ENCODE data around the gene ST6GALNAC2. TPM values are rescaled to one million over a fixed set of nuclear protein-coding genes. Genes with fewer than 3 reads are reported as not detected.

The ST6GALNAC2 gene
- total and polyA plus RNA-seq, 4 experiments from 2014 or later = 0.95 to 3.6 (median 2.9) TPM

DNA sequence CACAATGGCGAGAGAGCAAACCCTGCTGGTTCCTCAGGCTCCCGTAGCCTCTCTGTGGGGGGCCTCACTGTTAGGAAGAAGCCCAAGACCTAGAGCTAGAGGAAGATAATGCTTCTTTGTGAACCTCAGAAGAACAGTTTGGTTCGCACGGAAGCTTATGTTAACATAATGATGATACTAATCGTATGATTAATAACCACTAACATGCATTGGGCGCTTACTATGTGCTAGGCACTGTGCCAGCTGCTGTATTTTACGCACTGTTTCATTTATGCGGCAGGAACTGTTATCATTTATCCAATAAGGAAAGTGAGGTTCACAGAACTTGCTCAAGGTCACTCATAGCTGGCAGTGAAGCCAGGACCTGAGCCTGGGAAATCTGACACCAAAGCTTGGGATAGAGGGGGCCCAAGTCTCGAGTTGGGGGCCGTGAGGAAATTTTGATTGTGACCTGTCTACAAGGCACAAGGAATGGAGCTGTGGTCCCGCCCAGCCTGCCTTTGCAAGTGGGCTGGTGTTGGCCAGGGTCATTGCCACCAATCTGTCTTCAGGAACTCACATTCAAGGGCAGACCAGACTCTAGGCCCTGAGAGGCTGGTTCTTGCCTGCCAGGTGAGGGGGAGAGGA, 39.0 kb downstream of the ST6GALNAC2 start:
- Mint-ChIP-seq H3K4me3 (no peak overlapping the region), H3K27me3 (peaks cover 9 to 12% of the 10 kb centered on the region in 2 donors), H3K9me3 (no peaks in the 10 kb centered on the region), H3K4me1 (peaks cover 0 to 2% (median 0%) of the 10 kb centered on the region in 4 donors), H3K27ac (peak overlapping the region in 4 of 7 donors; percentile 4 to 38 (median 15)), H3K36me3 (no peaks in the 10 kb centered on the region)
- DNase-seq = peak in 1 of 5 donors; percentile 7
- ChIA-PET POLR2A (ENCODE audit: partially characterized antibody) (interaction anchor here (0.5 to 2.6 kb wide), 6 partner anchors 11 to 76 kb away, joined by 3 to 18 read pairs (median 5); no protein-coding TSS in a partner anchor), CTCF (ENCODE audit: partially characterized antibody) (interaction anchor here (0.8 to 3.5 kb wide), 21 partner anchors 10 to 168 kb away, joined by 3 to 80 read pairs (median 5); partner anchors contain the start of genes AANAT and ST6GALNAC2)
- Histone ChIP-seq H3K36me3 (ENCODE audit: insufficient read depth, low read length) (no peaks in the 10 kb centered on the region), H3K9me3 (ENCODE audit: control insufficient read depth in 1 of 2, low read length in 2 of 2) (no peaks in the 10 kb centered on the region), H3K4me3 (ENCODE audit: low read length in 2 of 2) (no peak overlapping the region), H3K4me1 (ENCODE audit: insufficient read depth, low read length) (peaks cover 7% of the 10 kb centered on the region), H3K27me3 (ENCODE audit: insufficient read depth, low read length) (no peaks in the 10 kb centered on the region), H3K27ac (ENCODE audit: low read depth, low read length) (no peak overlapping the region)
- intact Hi-C loops (cut with micrococcal nuclease) = loop anchor here (1.0 kb wide), 3 partner anchors 23 to 138 kb away; no protein-coding TSS in a partner anchor

DNA sequence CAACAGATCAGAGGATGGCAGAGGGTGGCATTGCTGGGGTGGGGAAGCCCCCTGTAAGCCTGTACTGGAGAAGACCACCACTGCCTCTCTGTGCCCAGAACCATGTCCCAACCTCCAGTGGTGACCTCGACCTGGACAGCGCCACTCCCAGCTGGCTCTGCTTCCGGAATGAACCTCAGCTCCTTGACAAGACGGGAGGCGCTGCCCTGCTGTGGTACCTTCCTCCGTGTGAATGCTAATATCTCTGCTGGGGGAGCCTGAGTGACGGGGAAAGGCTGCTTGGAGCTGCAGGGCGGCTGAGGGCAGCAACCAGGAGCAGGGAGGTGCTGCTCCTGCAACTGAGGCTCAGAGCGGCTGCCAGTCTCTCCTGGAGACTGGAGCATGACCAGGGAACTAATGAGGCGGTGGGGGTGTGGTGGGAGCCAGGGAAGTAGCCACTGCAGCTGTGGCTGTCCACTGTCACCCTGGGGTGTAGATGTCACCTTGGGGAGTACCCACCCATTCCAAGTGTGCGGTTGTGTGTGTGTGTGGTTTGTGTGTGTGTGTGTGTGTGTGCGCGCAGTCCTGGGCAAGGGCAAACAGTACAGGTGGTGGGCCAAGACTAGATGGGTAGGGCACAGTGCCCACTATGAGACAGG, 39.6 kb downstream of the ST6GALNAC2 start:
- Mint-ChIP-seq H3K4me1 (peaks cover 0 to 2% (median 0%) of the 10 kb centered on the region in 4 donors), H3K36me3 (no peaks in the 10 kb centered on the region), H3K27me3 (peaks cover 10 to 13% of the 10 kb centered on the region in 2 donors), H3K9me3 (no peaks in the 10 kb centered on the region), H3K4me3 (no peak overlapping the region), H3K27ac (no peak overlapping the region)
- ChIA-PET CTCF (ENCODE audit: partially characterized antibody) (interaction anchor here (0.8 to 3.5 kb wide), 24 partner anchors 10 to 168 kb away, joined by 3 to 80 read pairs (median 5); partner anchors contain the start of genes AANAT and ST6GALNAC2), POLR2A (ENCODE audit: partially characterized antibody) (interaction anchor here (0.7 to 2.6 kb wide), 5 partner anchors 11 to 29 kb away, joined by 3 to 18 read pairs (median 6); no protein-coding TSS in a partner anchor)
- Histone ChIP-seq H3K9me3 (ENCODE audit: control insufficient read depth in 1 of 2, low read length in 2 of 2) (no peaks in the 10 kb centered on the region), H3K4me3 (ENCODE audit: low read length in 2 of 2) (no peak overlapping the region), H3K36me3 (ENCODE audit: insufficient read depth, low read length) (no peaks in the 10 kb centered on the region), H3K4me1 (ENCODE audit: insufficient read depth, low read length) (peaks cover 7% of the 10 kb centered on the region), H3K27me3 (ENCODE audit: insufficient read depth, low read length) (no peaks in the 10 kb centered on the region), H3K27ac (ENCODE audit: low read depth, low read length) (no peak overlapping the region)
- DNase-seq = peak in 1 of 5 donors; percentile 28
- intact Hi-C loops (cut with micrococcal nuclease) = no loop called here

DNA sequence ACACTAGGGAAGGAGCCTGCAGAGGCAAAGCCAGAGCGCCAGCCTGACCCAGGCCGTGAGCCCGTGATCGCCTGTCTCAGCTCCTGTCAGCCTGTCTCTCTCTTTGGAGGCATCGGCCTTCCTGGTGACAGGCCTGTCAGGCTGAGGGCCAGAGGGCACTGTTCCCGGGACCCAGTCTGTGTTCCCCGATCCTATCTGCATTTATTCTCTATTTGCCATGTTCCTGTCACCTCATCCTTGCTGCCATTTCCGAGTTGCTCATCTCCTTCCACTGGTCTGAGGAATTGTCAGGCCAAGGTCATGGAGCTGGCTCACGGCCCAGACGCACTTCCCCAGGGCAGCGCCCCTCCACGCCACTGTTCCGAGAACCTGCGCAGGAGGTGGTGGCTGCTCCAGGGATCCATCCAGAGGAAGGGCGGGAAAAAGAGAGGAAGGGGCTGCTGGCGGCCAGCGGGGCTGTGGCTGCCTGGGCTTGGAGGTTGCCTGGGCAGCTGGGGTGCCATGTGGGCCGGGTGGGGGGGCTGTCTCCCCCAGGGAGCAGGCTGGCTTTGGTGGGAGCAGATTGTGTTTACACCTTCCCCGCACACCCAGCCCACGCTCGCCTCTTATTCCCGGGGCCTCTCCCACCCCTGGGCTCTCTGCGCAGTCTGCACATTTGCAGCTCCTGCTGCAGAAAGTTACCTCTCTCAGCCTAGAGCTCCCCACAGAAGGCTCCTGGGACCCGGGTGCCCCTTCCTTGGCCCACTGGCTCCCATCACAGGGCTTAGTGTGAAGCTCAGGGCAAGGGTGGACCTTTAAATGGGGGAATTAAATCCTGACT, 40.9 kb downstream of the ST6GALNAC2 start:
- peak in 1 of 5 donors; percentile 11 for DNase-seq
- Histone ChIP-seq H3K4me3 (ENCODE audit: low read length in 2 of 2) (no peak overlapping the region), H3K36me3 (ENCODE audit: insufficient read depth, low read length) (no peaks in the 10 kb centered on the region), H3K27me3 (ENCODE audit: insufficient read depth, low read length) (peaks cover under 1% of the 10 kb centered on the region), H3K27ac (ENCODE audit: low read depth, low read length) (no peak overlapping the region), H3K4me1 (ENCODE audit: insufficient read depth, low read length) (peaks cover 7% of the 10 kb centered on the region), H3K9me3 (ENCODE audit: control insufficient read depth in 1 of 2, low read length in 2 of 2) (no peaks in the 10 kb centered on the region)
- Mint-ChIP-seq H3K27me3 (peaks cover 12 to 18% of the 10 kb centered on the region in 2 donors), H3K9me3 (no peaks in the 10 kb centered on the region), H3K36me3 (no peaks in the 10 kb centered on the region), H3K4me3 (no peak overlapping the region), H3K27ac (no peak overlapping the region), H3K4me1 (peaks cover 0 to 2% (median under 1%) of the 10 kb centered on the region in 4 donors)
- POLR2A ChIA-PET (ENCODE audit: partially characterized antibody) = interaction anchor here (0.5 to 2.6 kb wide), 4 partner anchors 17 to 185 kb away, joined by 3 to 14 read pairs (median 4); no protein-coding TSS in a partner anchor
- intact Hi-C loops (cut with micrococcal nuclease) = no loop called here
- CTCF ChIA-PET (ENCODE audit: partially characterized antibody) = interaction anchor here (1.2 to 3.5 kb wide), 8 partner anchors 14 to 170 kb away, joined by 3 to 80 read pairs (median 18); partner anchors contain the start of genes AANAT and ST6GALNAC2

DNA sequence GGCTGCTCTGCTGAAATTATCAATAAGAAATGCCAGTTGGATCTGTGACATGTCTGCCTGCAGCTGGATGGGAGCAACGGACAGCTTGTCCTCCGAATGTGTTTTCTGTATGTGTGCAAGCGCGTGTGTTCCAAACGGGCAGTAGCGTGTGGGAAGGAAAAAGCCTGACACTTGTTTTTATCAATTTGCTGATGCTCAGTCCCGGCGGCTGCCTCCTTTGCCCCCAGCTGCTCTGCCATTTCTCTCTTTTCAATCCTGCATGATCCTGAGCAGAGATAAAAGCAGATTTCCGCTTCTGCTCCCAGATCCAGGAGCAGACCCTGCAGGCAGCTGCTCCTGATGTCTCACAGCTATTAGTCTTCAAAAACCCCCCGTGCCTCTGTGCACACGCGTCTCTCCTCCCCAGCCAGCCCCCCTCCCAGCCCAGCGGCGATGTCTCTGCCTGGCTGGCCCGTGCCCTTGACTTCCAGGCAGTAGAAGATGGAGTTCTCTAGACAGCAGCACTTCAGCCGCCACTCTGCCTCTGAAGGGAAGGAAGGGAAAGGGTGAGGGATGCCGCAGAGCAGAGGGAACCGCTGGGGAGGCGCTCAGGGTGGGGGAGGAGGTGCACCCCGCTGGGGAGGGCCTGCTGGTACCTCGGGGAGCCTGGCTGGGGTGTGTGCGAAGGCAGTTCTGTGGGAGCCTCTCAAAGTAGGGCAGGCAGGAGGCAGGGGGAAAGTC, 41.7 kb downstream of the ST6GALNAC2 start:
- no peaks in the 10 kb centered on the region for H3K36me3 Mint-ChIP-seq
- DNase-seq = peak in 1 of 5 donors; percentile 13

DNA sequence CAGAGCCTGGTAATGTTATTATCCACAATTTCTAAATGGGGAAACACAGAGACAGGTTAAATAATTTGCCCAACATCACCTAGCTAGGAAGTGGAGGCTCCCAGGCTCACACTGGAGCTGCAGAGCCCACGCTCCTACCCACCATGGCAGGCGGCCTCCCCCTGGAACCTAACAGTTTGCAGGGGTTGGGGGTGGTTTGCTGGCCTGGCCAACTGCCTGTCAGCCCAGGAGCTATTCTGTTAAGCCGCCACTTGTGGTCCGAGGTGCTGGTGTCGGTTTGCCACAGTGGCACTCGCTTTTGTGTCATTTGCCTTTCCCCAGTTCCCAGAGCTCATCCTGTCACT, 42.2 kb downstream of the ST6GALNAC2 start:
- peak in 1 of 5 donors; percentile 1 for DNase-seq
- Mint-ChIP-seq H3K4me3 (no peak overlapping the region), H3K4me1 (peaks cover 1 to 9% (median 3%) of the 10 kb centered on the region in 4 donors), H3K27ac (no peak overlapping the region), H3K9me3 (no peaks in the 10 kb centered on the region), H3K27me3 (peaks cover 22 to 27% of the 10 kb centered on the region in 2 donors), H3K36me3 (no peaks in the 10 kb centered on the region)
- Histone ChIP-seq H3K4me3 (ENCODE audit: low read length in 2 of 2) (no peak overlapping the region), H3K36me3 (ENCODE audit: insufficient read depth, low read length) (no peaks in the 10 kb centered on the region), H3K4me1 (ENCODE audit: insufficient read depth, low read length) (peaks cover 7% of the 10 kb centered on the region), H3K27me3 (ENCODE audit: insufficient read depth, low read length) (peaks cover 6% of the 10 kb centered on the region), H3K27ac (ENCODE audit: low read depth, low read length) (no peak overlapping the region), H3K9me3 (ENCODE audit: control insufficient read depth in 1 of 2, low read length in 2 of 2) (no peaks in the 10 kb centered on the region)
- intact Hi-C loops (cut with micrococcal nuclease) = no loop called here
- ChIA-PET POLR2A (ENCODE audit: partially characterized antibody) (interaction anchor here (1.0 to 1.3 kb wide), 3 partner anchors 14 to 20 kb away, joined by 3 to 6 read pairs (median 4); no protein-coding TSS in a partner anchor), CTCF (ENCODE audit: partially characterized antibody) (interaction anchor here (0.8 to 1.3 kb wide), 2 partner anchors 20 to 77 kb away, joined by 3 to 6 read pairs; no protein-coding TSS in a partner anchor)

More for the DNA sequence above, 41.7 kb downstream of the ST6GALNAC2 start:
- intact Hi-C loops (cut with micrococcal nuclease) = no loop called here
- Histone ChIP-seq H3K4me3 (ENCODE audit: low read length in 2 of 2) (no peak overlapping the region), H3K27me3 (ENCODE audit: insufficient read depth, low read length) (peaks cover 6% of the 10 kb centered on the region), H3K27ac (ENCODE audit: low read depth, low read length) (no peak overlapping the region), H3K36me3 (ENCODE audit: insufficient read depth, low read length) (no peaks in the 10 kb centered on the region), H3K4me1 (ENCODE audit: insufficient read depth, low read length) (peaks cover 7% of the 10 kb centered on the region), H3K9me3 (ENCODE audit: control insufficient read depth in 1 of 2, low read length in 2 of 2) (no peaks in the 10 kb centered on the region)
- CTCF ChIA-PET (ENCODE audit: partially characterized antibody) = interaction anchor here (0.8 to 3.5 kb wide), 4 partner anchors 20 to 138 kb away, joined by 3 to 80 read pairs (median 25); no protein-coding TSS in a partner anchor
- peaks cover under 1 to 7% (median 2%) of the 10 kb centered on the region in 4 donors for H3K4me1 Mint-ChIP-seq
- no peaks in the 10 kb centered on the region for H3K9me3 Mint-ChIP-seq
- H3K4me3 Mint-ChIP-seq = no peak overlapping the region
- POLR2A ChIA-PET (ENCODE audit: partially characterized antibody) = interaction anchor here (1.0 to 1.3 kb wide), 3 partner anchors 13 to 21 kb away, joined by 3 to 6 read pairs (median 4); no protein-coding TSS in a partner anchor
- H3K27ac Mint-ChIP-seq = no peak overlapping the region
- H3K27me3 Mint-ChIP-seq = peaks cover 18 to 25% of the 10 kb centered on the region in 2 donors

DNA sequence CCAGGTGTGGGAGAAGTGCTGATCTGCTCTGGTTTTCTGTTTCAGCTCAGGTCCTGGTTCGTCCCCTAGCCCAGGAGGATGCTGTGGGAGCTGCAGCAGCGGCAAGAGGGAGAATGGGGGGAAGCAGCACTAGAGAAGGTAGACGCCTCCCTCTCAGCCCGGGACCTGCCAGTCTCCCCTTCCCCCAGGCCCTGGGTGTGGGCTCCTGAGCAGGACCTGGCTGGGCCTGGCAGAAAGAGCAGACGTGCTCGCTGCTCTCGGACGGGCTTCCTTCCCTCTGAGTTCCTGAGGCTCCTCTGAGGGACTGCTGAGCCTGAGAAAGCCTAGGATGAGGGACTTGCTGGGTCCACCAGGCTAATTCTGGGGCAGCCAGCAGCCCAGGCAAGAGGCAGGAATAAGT, 42.7 kb downstream of the ST6GALNAC2 start:
- H3K4me3 Mint-ChIP-seq = no peak overlapping the region
- peaks cover 1 to 9% (median 3%) of the 10 kb centered on the region in 4 donors for H3K4me1 Mint-ChIP-seq
- H3K36me3 ChIP-seq (ENCODE audit: insufficient read depth, low read length) = no peaks in the 10 kb centered on the region
- H3K27me3 ChIP-seq (ENCODE audit: insufficient read depth, low read length) = peaks cover 6% of the 10 kb centered on the region
- H3K27ac Mint-ChIP-seq = peak overlapping the region in 2 of 7 donors; percentile 8 to 9
- H3K27ac ChIP-seq (ENCODE audit: low read depth, low read length) = no peak overlapping the region
- no peaks in the 10 kb centered on the region for H3K9me3 ChIP-seq (ENCODE audit: control insufficient read depth in 1 of 2, low read length in 2 of 2)
- H3K9me3 Mint-ChIP-seq = no peaks in the 10 kb centered on the region
- no peaks in the 10 kb centered on the region for H3K36me3 Mint-ChIP-seq
- peaks cover 7% of the 10 kb centered on the region for H3K4me1 ChIP-seq (ENCODE audit: insufficient read depth, low read length)
- ChIA-PET CTCF (ENCODE audit: partially characterized antibody) (interaction anchor here (0.8 to 1.3 kb wide), 2 partner anchors 20 to 77 kb away, joined by 3 to 6 read pairs; no protein-coding TSS in a partner anchor), POLR2A (ENCODE audit: partially characterized antibody) (interaction anchor here (1.0 to 1.3 kb wide), 3 partner anchors 14 to 20 kb away, joined by 3 to 6 read pairs (median 4); no protein-coding TSS in a partner anchor)
- H3K4me3 ChIP-seq (ENCODE audit: low read length in 2 of 2) = no peak overlapping the region
- H3K27me3 Mint-ChIP-seq = peaks cover 22 to 27% of the 10 kb centered on the region in 2 donors
- DNase-seq = peak in 1 of 5 donors; percentile 12
- intact Hi-C loops (cut with micrococcal nuclease) = no loop called here
